Measurements from ENCODE around the gene FIGN. TPM values are rescaled to one million over a fixed set of nuclear protein-coding genes. Genes with fewer than 3 reads are reported as not detected.

Gene FIGN
- total RNA-seq, 1 donor from 2014 or later = not detected

DNA sequence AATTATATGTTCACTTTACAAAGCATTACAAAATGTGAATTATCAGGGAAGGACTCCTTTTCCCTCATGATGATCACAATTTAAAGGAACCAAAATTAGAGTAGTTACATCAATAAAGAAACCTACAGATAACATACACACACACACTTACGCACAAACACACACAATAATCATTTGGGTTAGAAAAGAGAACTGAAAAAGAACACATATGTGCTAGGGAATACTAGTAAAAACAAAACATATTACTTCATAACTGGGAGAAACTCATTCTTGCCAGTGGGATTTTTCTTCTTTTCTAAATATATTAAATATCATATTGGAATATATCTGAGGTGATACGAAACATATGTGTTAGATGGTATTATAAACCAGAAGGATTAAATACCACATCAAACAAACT is 42.3 kb downstream of the FIGN start:
- no peak overlapping the region for H3K27ac Mint-ChIP-seq
- H3K27me3 Mint-ChIP-seq = no peaks in the 10 kb centered on the region
- ChIA-PET CTCF (no interaction called here), POLR2A (no interaction called here)
- TF ChIP-seq, protein P1, sequence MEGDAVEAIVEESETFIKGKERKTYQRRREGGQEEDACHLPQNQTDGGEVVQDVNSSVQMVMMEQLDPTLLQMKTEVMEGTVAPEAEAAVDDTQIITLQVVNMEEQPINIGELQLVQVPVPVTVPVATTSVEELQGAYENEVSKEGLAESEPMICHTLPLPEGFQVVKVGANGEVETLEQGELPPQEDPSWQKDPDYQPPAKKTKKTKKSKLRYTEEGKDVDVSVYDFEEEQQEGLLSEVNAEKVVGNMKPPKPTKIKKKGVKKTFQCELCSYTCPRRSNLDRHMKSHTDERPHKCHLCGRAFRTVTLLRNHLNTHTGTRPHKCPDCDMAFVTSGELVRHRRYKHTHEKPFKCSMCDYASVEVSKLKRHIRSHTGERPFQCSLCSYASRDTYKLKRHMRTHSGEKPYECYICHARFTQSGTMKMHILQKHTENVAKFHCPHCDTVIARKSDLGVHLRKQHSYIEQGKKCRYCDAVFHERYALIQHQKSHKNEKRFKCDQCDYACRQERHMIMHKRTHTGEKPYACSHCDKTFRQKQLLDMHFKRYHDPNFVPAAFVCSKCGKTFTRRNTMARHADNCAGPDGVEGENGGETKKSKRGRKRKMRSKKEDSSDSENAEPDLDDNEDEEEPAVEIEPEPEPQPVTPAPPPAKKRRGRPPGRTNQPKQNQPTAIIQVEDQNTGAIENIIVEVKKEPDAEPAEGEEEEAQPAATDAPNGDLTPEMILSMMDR (IDR thresholded peaks at IDR 0.05) = no peak
- no peaks in the 10 kb centered on the region for H3K4me1 Mint-ChIP-seq
- no peaks in the 10 kb centered on the region for H3K36me3 Mint-ChIP-seq (ENCODE audit: low read depth)
- H3K9me3 Mint-ChIP-seq = no peaks in the 10 kb centered on the region
- intact Hi-C loops (cut with micrococcal nuclease) = no loop called here
- H3K4me3 Mint-ChIP-seq = no peak overlapping the region
- ATAC-seq (ENCODE audit: low read depth) = no peak
- no peak for DNase-seq

DNA sequence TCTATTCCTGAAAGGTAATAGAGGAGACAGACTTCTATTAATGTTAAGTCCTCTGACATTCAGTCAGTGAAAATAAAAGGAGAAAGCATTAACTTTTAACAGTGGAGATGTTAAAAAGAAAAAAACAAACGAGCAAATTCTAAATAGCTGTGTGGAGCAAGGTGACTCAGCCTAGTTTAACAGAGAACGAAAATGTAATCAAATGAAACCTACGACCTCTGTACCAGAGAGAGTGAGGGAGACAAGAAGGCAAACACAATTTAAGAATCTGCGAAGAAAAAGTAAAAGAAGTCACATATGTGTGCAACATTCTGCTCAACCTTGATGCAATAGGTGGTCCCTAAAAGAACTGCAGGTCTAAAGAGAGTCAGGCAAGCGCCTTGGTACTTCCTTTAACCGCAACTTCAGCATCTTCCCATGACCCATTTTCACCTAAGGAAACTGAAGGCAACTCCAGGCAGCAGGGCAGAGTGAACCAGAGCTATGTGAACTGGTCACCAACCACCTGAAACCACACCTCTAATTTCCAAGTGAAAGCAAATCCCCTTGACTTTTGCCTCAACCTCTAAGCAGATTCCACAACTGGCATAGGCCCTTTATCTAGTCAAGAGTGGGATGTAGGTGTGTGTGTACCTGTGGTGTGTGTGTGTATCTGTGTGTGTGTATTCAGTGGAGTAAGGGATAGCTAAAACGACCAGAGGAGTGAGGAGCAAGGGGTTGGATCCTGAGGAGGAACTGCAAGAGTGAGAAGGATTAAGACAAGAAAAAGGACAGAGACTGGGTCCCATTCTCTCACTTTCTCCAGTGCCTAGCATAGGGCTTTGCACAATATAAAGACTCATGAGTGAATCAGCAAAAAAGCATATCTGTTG is 43.0 kb downstream of the FIGN start:
- H3K4me1 Mint-ChIP-seq = no peaks in the 10 kb centered on the region
- POLR2A ChIA-PET = no interaction called here

DNA sequence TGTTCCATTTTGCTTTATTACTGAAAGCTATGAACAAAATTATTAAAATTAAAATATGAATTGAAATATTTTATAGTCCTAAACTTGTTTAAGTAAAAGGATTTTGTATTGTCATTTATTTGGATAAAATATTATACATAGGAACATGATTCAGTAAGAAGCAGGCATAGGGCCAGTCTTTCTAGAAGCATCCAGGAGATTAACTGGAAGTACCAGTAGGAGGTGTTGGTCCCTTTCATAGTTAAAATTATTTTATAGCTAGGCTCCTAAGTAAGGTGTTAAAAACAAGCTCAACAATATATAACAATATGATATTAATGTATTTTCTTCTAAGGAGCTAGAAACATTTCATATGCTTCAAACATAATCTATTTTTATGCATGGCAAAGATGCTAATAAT is 43.7 kb downstream of the FIGN start:
- H3K27me3 Mint-ChIP-seq = no peaks in the 10 kb centered on the region
- intact Hi-C loops (cut with micrococcal nuclease) = no loop called here
- CTCF ChIA-PET = no interaction called here
- H3K4me3 Mint-ChIP-seq = no peak overlapping the region
- no peaks in the 10 kb centered on the region for H3K9me3 Mint-ChIP-seq
- H3K4me1 Mint-ChIP-seq = no peaks in the 10 kb centered on the region
- ATAC-seq (ENCODE audit: low read depth) (no peak), DNase-seq (no peak)
- no peaks in the 10 kb centered on the region for H3K36me3 Mint-ChIP-seq (ENCODE audit: low read depth)
- TF ChIP-seq, protein P1 (IDR thresholded peaks at IDR 0.05) = no peak
- no peak overlapping the region for H3K27ac Mint-ChIP-seq
- POLR2A ChIA-PET = no interaction called here

More for the DNA sequence above, 43.0 kb downstream of the FIGN start:
- no peaks in the 10 kb centered on the region for H3K27me3 Mint-ChIP-seq
- TF ChIP-seq, protein P1 (IDR thresholded peaks at IDR 0.05) = no peak
- H3K9me3 Mint-ChIP-seq = no peaks in the 10 kb centered on the region
- no peak overlapping the region for H3K27ac Mint-ChIP-seq
- DNase-seq (no peak), ATAC-seq (ENCODE audit: low read depth) (no peak)
- CTCF ChIA-PET = no interaction called here
- no peak overlapping the region for H3K4me3 Mint-ChIP-seq
- no peaks in the 10 kb centered on the region for H3K36me3 Mint-ChIP-seq (ENCODE audit: low read depth)
- intact Hi-C loops (cut with micrococcal nuclease) = no loop called here

DNA sequence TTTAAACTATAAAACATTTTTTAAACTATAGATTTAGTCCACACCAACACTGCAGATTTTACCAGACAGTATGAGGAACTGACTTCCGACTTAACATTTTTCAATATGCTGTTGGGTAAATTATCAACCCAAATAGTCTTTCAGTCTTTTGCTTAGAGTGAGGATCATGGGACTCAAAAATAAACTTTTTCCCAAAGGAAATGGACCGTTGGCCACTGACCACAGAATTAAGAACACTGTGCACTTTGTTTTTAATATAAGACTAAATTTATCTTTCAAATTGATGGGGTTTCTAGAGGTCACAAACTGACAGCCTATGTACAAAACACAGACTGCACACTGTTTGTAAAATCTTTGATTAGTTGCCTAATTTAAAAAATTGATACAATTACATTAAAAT is 44.9 kb downstream of the FIGN start:
- Mint-ChIP-seq H3K27me3 (no peaks in the 10 kb centered on the region), H3K27ac (no peak overlapping the region), H3K4me3 (no peak overlapping the region), H3K4me1 (no peaks in the 10 kb centered on the region), H3K9me3 (no peaks in the 10 kb centered on the region), H3K36me3 (ENCODE audit: low read depth) (no peaks in the 10 kb centered on the region)
- CTCF ChIA-PET = no interaction called here
- TF ChIP-seq, protein P1 (IDR thresholded peaks at IDR 0.05) = no peak
- intact Hi-C loops (cut with micrococcal nuclease) = no loop called here
- POLR2A ChIA-PET = no interaction called here
- DNase-seq (no peak), ATAC-seq (ENCODE audit: low read depth) (no peak)

DNA sequence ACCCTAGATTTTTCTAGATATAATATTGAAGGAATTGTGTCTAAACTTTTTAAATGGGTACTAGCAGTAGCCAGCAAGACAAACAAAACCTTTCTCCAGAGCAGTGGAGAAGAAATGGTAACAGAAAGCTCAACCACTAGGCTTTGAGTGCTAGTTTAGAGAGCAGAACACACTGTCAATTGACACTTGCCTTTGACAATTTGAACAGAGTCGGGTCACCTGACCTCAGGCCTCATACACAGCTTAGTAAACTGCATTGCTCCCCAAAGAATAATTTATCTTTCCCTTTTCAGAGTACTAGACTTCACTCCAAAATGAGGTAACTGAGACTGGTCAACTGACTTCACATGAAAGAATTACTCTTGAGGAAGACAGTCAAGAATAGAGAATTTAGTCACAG is 48.6 kb downstream of the FIGN start:
- intact Hi-C loops (cut with micrococcal nuclease) = no loop called here
- Mint-ChIP-seq H3K36me3 (ENCODE audit: low read depth) (no peaks in the 10 kb centered on the region), H3K4me3 (no peak overlapping the region), H3K27me3 (no peaks in the 10 kb centered on the region), H3K9me3 (no peaks in the 10 kb centered on the region), H3K4me1 (no peaks in the 10 kb centered on the region), H3K27ac (no peak overlapping the region)
- ChIA-PET POLR2A (no interaction called here), CTCF (no interaction called here)
- TF ChIP-seq, protein P1 (IDR thresholded peaks at IDR 0.05) = no peak
- DNase-seq (no peak), ATAC-seq (ENCODE audit: low read depth) (no peak)

All from activated B cell treated with CpG ODN at 0.5 μM for 24 hours (primary cell).